H9 (cell line): ENCODE results near the gene DUOX2. TPM values are rescaled to one million over a fixed set of nuclear protein-coding genes. Genes with fewer than 3 reads are reported as not detected.

Source experiments
- DNase-seq: peaks from one replicate; pipeline ENCODE4 v3.0.0-alpha.2; 2017
- H2AFZ ChIP-seq: one replicate; pipeline ENCODE4 v1.6.1; 2013; ENCODE audit warnings: mild to moderate bottlenecking, low read length, control low read depth, moderate library complexity
- H2AK5ac ChIP-seq: 2 replicates; pipeline ENCODE4 v1.6.1; 2013; ENCODE audit warnings: low read length, control low read depth, mixed read lengths; ENCODE audit not compliant: insufficient read length
- H2BK120ac ChIP-seq: one replicate; pipeline ENCODE4 v1.6.1; 2013; ENCODE audit warnings: low read depth, mild to moderate bottlenecking, low read length, control low read depth, inconsistent platforms; ENCODE audit not compliant: poor library complexity, severe bottlenecking
- H2BK12ac ChIP-seq: 2 replicates; pipeline ENCODE4 v1.6.1; 2013; ENCODE audit warnings: low read length, control low read depth, mixed read lengths, low read depth; ENCODE audit not compliant: insufficient read length
- H2BK15ac ChIP-seq: 2 replicates; pipeline ENCODE4 v1.6.1; 2013; ENCODE audit warnings: low read depth, low read length, control low read depth
- H2BK20ac ChIP-seq: one replicate; pipeline ENCODE4 v1.6.1; 2013; ENCODE audit warnings: low read depth, mild to moderate bottlenecking, low read length, control low read depth, inconsistent platforms; ENCODE audit not compliant: poor library complexity, severe bottlenecking
- H2BK5ac ChIP-seq: 2 replicates; pipeline ENCODE4 v1.6.1; 2013; ENCODE audit warnings: low read length, control low read depth, mixed read lengths; ENCODE audit not compliant: insufficient read length
- H3K14ac ChIP-seq: 2 replicates; pipeline ENCODE4 v1.6.1; 2013; ENCODE audit warnings: low read length, control low read depth; ENCODE audit not compliant: insufficient read depth
- H3K18ac ChIP-seq: 2 replicates; pipeline ENCODE4 v1.6.1; 2013; ENCODE audit warnings: low read depth, mild to moderate bottlenecking, mixed read lengths, low read length, control low read depth; ENCODE audit not compliant: insufficient read length
- H3K23ac ChIP-seq: 2 replicates; pipeline ENCODE4 v1.6.1; 2013; ENCODE audit warnings: low read length, control low read depth, mixed read lengths, low read depth; ENCODE audit not compliant: insufficient read length
- H3K23me2 ChIP-seq: 2 replicates; pipeline ENCODE4 v1.6.1; 2013; ENCODE audit warnings: low read depth, mild to moderate bottlenecking, mixed read lengths, low read length, control low read depth; ENCODE audit not compliant: insufficient read length, poor library complexity, severe bottlenecking
- H3K27ac ChIP-seq: 2 replicates; pipeline ENCODE4 v1.5.1; 2013; ENCODE audit warnings: low read length, control low read depth, mixed read lengths, low read depth; ENCODE audit not compliant: insufficient read length
- H3K27me3 ChIP-seq: 2 replicates; pipeline ENCODE4 v1.6.1; 2013; ENCODE audit warnings: low read length, control low read depth, inconsistent platforms; ENCODE audit not compliant: insufficient read depth
- H3K4ac ChIP-seq: 2 replicates; pipeline ENCODE4 v1.6.1; 2013; ENCODE audit warnings: low read depth, mild to moderate bottlenecking, control low read depth, inconsistent platforms, low read length, moderate library complexity
- H3K4me1 ChIP-seq: 2 replicates; pipeline ENCODE4 v1.6.1; 2013; ENCODE audit warnings: low read length, control low read depth, inconsistent platforms; ENCODE audit not compliant: insufficient read depth
- H3K4me2 ChIP-seq: 2 replicates; pipeline ENCODE4 v1.6.1; 2013; ENCODE audit warnings: low read length, control low read depth, mixed read lengths; ENCODE audit not compliant: insufficient read length, insufficient read depth
- H3K56ac ChIP-seq: 2 replicates; pipeline ENCODE4 v1.6.1; 2013; ENCODE audit warnings: low read depth, mild to moderate bottlenecking, mixed read lengths, low read length, control low read depth; ENCODE audit not compliant: insufficient read length
- H3K79me1 ChIP-seq: 2 replicates; pipeline ENCODE4 v1.6.1; 2013; ENCODE audit warnings: low read depth, mild to moderate bottlenecking, moderate library complexity, low read length, control low read depth, inconsistent platforms; ENCODE audit not compliant: insufficient read depth, poor library complexity, severe bottlenecking
- H3K79me2 ChIP-seq: 2 replicates; pipeline ENCODE4 v1.6.1; 2013; ENCODE audit warnings: low read length, control low read depth, inconsistent platforms; ENCODE audit not compliant: insufficient read depth
- H3K9ac ChIP-seq: 2 replicates; pipeline ENCODE4 v1.6.1; 2013; ENCODE audit warnings: low read length, control low read depth, mixed read lengths; ENCODE audit not compliant: insufficient read length; ENCODE audit errors: extremely low read depth
- H3K9me3 ChIP-seq: one replicate; pipeline ENCODE4 v1.6.1; 2013; ENCODE audit warnings: low read depth, low read length, inconsistent platforms; ENCODE audit not compliant: control insufficient read depth
- H3T11ph ChIP-seq: one replicate; pipeline ENCODE4 v1.6.1; 2013; ENCODE audit warnings: mild to moderate bottlenecking, low read length, control low read depth, inconsistent platforms
- H4K20me1 ChIP-seq: one replicate; pipeline ENCODE4 v1.6.1; 2013; ENCODE audit not compliant: control insufficient read depth, insufficient read length, insufficient read depth
- H4K5ac ChIP-seq: 2 replicates; pipeline ENCODE4 v1.6.1; 2013; ENCODE audit warnings: low read depth, mild to moderate bottlenecking, mixed read lengths, low read length, control low read depth; ENCODE audit not compliant: insufficient read length
- H4K8ac ChIP-seq: replicated peaks from 2 replicates; pipeline ENCODE4 v1.6.1; 2013; ENCODE audit warnings: low read length, control low read depth, mixed read lengths, low read depth; ENCODE audit not compliant: insufficient read length
- H4K91ac ChIP-seq: 2 replicates; pipeline ENCODE4 v1.6.1; 2013; ENCODE audit warnings: low read depth, mild to moderate bottlenecking, moderate library complexity, mixed read lengths, low read length, control low read depth; ENCODE audit not compliant: insufficient read length
- H3K27ac Mint-ChIP-seq, 3 experiments: 2 replicates in 2 of 3; 3 replicates in 1 of 3; pipeline ENCODE4 v1.8.0; 2020 to 2021; ENCODE audit warnings: mixed read lengths in 3 of 3, mild to moderate bottlenecking in 1 of 3, moderate library complexity in 1 of 3
- H3K27me3 Mint-ChIP-seq: 2 replicates; pipeline ENCODE4 v1.8.0; 2021; ENCODE audit warnings: low read depth, mild to moderate bottlenecking, moderate library complexity, mixed read lengths
- H3K36me3 Mint-ChIP-seq, 3 experiments: 2 replicates in 2 of 3; 3 replicates in 1 of 3; pipeline ENCODE4 v1.8.0; 2020 to 2021; ENCODE audit warnings: low read depth in 3 of 3, mixed read lengths in 3 of 3; ENCODE audit not compliant: insufficient read depth in 1 of 3
- H3K4me1 Mint-ChIP-seq, 2 experiments: 2 replicates each; pipeline ENCODE4 v1.8.0; 2020; ENCODE audit warnings: mixed read lengths in 2 of 2
- H3K4me3 Mint-ChIP-seq, 2 experiments: 2 replicates in 1 of 2; 3 replicates in 1 of 2; pipeline ENCODE4 v1.8.0; 2020 to 2021; ENCODE audit warnings: mild to moderate bottlenecking in 2 of 2, mixed read lengths in 2 of 2, moderate library complexity in 1 of 2
- H3K9me3 Mint-ChIP-seq, 2 experiments: 2 replicates in 1 of 2; 3 replicates in 1 of 2; pipeline ENCODE4 v1.8.0; 2020; ENCODE audit warnings: mild to moderate bottlenecking in 2 of 2, mixed read lengths in 2 of 2, moderate library complexity in 1 of 2
- WGBS: extraction: QIAGEN DNeasy Blood & Tissue Kit; methylation state at CpG from one replicate; pipeline ENCODE4 v1.1.7; 2013; ENCODE audit warnings: missing lambda C conversion rate, low lambda C conversion rate, mixed read lengths; ENCODE audit not compliant: insufficient read length; ENCODE audit errors: extremely low coverage; 5-methylcytosine and 5-hydroxymethylcytosine counted together
- total RNA-seq: library from RNA; stranded (reverse); gene quantifications from 2 replicates; pipeline ENCODE4 v1.2.1, GENCODE V29; 2021
- TF ChIP-seq, protein P1 (sequence below): fragments of 200-600 bp; sonication (generic); conservative IDR thresholded peaks from 3 replicates; pipeline ENCODE4 v1.8.0; 2021; ENCODE audit warnings: antibody characterized with exemption, mild to moderate bottlenecking

The DUOX2 gene
- total RNA-seq, 1 experiment from 2014 or later = 0.42 TPM

DNA sequence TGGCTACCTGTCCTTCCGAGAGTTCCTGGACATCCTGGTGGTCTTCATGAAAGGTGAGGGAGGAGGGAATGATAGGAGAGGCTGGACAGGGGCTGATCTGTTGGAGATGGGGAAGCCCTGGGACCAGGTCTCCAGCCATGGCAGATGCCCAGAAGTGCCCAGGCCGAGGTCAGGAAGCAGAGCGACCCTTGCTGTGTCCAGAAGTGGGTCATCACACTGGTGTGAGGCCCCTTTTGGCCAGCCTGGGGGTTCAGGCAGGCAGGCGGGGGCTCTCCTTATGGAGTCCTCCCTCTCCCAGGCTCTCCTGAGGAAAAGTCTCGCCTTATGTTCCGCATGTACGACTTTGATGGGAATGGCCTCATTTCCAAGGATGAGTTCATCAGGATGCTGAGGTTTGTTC is 33.6 kb upstream of the DUOX2 start:
- H4K20me1 ChIP-seq = no peaks in the 10 kb centered on the region
- no peak overlapping the region for H3T11ph ChIP-seq
- no peak overlapping the region for H3K4me3 Mint-ChIP-seq
- no CpG with 5 or more reads among the region's 7 CpGs for WGBS
- no peak overlapping the region for H2BK20ac ChIP-seq
- no peak overlapping the region for H3K4ac ChIP-seq
- H3K79me1 ChIP-seq = no peaks in the 10 kb centered on the region
- no peaks in the 10 kb centered on the region for H3K23me2 ChIP-seq
- TF ChIP-seq, protein P1, sequence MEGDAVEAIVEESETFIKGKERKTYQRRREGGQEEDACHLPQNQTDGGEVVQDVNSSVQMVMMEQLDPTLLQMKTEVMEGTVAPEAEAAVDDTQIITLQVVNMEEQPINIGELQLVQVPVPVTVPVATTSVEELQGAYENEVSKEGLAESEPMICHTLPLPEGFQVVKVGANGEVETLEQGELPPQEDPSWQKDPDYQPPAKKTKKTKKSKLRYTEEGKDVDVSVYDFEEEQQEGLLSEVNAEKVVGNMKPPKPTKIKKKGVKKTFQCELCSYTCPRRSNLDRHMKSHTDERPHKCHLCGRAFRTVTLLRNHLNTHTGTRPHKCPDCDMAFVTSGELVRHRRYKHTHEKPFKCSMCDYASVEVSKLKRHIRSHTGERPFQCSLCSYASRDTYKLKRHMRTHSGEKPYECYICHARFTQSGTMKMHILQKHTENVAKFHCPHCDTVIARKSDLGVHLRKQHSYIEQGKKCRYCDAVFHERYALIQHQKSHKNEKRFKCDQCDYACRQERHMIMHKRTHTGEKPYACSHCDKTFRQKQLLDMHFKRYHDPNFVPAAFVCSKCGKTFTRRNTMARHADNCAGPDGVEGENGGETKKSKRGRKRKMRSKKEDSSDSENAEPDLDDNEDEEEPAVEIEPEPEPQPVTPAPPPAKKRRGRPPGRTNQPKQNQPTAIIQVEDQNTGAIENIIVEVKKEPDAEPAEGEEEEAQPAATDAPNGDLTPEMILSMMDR = no peak
- no peak overlapping the region for H3K18ac ChIP-seq
- no peak overlapping the region for H3K56ac ChIP-seq
- no peak overlapping the region for H3K4me2 ChIP-seq
- no peak overlapping the region for H4K8ac ChIP-seq
- H3K27ac ChIP-seq = no peak overlapping the region
- H3K14ac ChIP-seq = no peak overlapping the region; the same call in 1 of the 2 replicates
- no peak for DNase-seq
- peaks cover 31% of the 10 kb centered on the region for H3K27me3 Mint-ChIP-seq
- H2AK5ac ChIP-seq = no peak overlapping the region
- no peak overlapping the region for H2BK12ac ChIP-seq
- H3K23ac ChIP-seq = no peak overlapping the region
- H3K9me3 Mint-ChIP-seq = no peaks in the 10 kb centered on the region
- no peak overlapping the region for H2BK120ac ChIP-seq
- no peak overlapping the region for H4K91ac ChIP-seq
- H3K4me1 Mint-ChIP-seq = peaks cover 5 to 7% of the 10 kb centered on the region in 2 experiments; a peak in 3 of 4 replicates
- H3K9ac ChIP-seq = no peak overlapping the region
- no peak overlapping the region for H4K5ac ChIP-seq
- no peaks in the 10 kb centered on the region for H3K36me3 Mint-ChIP-seq
- no peak overlapping the region for H3K27ac Mint-ChIP-seq
- no peaks in the 10 kb centered on the region for H3K4me1 ChIP-seq
- no peak overlapping the region for H2BK5ac ChIP-seq
- H2AFZ ChIP-seq = no peak overlapping the region
- no peak overlapping the region for H2BK15ac ChIP-seq
- H3K27me3 ChIP-seq = no peaks in the 10 kb centered on the region
- H3K79me2 ChIP-seq = no peaks in the 10 kb centered on the region
- H3K9me3 ChIP-seq = no peaks in the 10 kb centered on the region
